Measurements from ENCODE around the gene DDX1. TPM values are rescaled to one million over a fixed set of nuclear protein-coding genes. Genes with fewer than 3 reads are reported as not detected.

DDX1 gene
- total RNA-seq, 2 donors from 2014 or later = 116 to 126 TPM

- H3K27me3 ChIP-seq (ENCODE audit: control insufficient read depth, insufficient read depth, low read length, poor library complexity, severe bottlenecking) = no peaks in the 10 kb centered on the region
- TF ChIP-seq CTCF (conservative IDR thresholded peaks at IDR 0.05) = peak; percentile 86
- Mint-ChIP-seq H3K27ac (no peak overlapping the region), H3K36me3 (ENCODE audit: low read depth) (no peaks in the 10 kb centered on the region), H3K4me1 (peaks cover 5% of the 10 kb centered on the region), H3K9me3 (no peaks in the 10 kb centered on the region), H3K27me3 (ENCODE audit: insufficient read depth) (peaks cover 12% of the 10 kb centered on the region), H3K4me3 (no peak overlapping the region)
- no peak overlapping the region for H3K4me3 ChIP-seq (ENCODE audit: low read length)
- no peaks in the 10 kb centered on the region for H3K36me3 ChIP-seq (ENCODE audit: control insufficient read depth, insufficient read depth, low read length)
- H3K9me3 ChIP-seq (ENCODE audit: control insufficient read depth, low read length) = no peaks in the 10 kb centered on the region
- no peak overlapping the region for H3K9ac ChIP-seq (ENCODE audit: extremely low read depth, low read length, poor library complexity, severe bottlenecking)
- no peaks in the 10 kb centered on the region for H3K4me1 ChIP-seq (ENCODE audit: control insufficient read depth, insufficient read depth, low read length)
- peak; percentile 87 for DNase-seq
- H3K27ac ChIP-seq (ENCODE audit: low read depth, low read length) = no peak overlapping the region
- WGBS, 2 experiments (ENCODE audit: insufficient coverage in 1 of 2, insufficient read length in 1 of 2) = 56 to 81% methylated on average over 1 to 4 of the region's 4 CpGs
These were observed 3.2 kb upstream of the DDX1 start for GRCh38 chr2:15588329-15588919.

GRCh38 chr2:15591373-15591691 lies 336 bp upstream of the DDX1 start:
- Histone ChIP-seq H3K9me3 (ENCODE audit: control insufficient read depth, low read length) (no peaks in the 10 kb centered on the region), H3K4me1 (ENCODE audit: control insufficient read depth, insufficient read depth, low read length) (no peaks in the 10 kb centered on the region), H3K9ac (ENCODE audit: extremely low read depth, low read length, poor library complexity, severe bottlenecking) (peak overlapping the region; percentile 85), H3K27ac (ENCODE audit: low read depth, low read length) (no peak overlapping the region), H3K36me3 (ENCODE audit: control insufficient read depth, insufficient read depth, low read length) (peaks cover 20% of the 10 kb centered on the region), H3K4me3 (ENCODE audit: low read length) (peak overlapping the region; percentile 99), H3K27me3 (ENCODE audit: control insufficient read depth, insufficient read depth, low read length, poor library complexity, severe bottlenecking) (no peaks in the 10 kb centered on the region)
- Mint-ChIP-seq H3K4me1 (peaks cover 8% of the 10 kb centered on the region), H3K4me3 (peak overlapping the region; percentile 92), H3K9me3 (no peaks in the 10 kb centered on the region), H3K27me3 (ENCODE audit: insufficient read depth) (peaks cover 3% of the 10 kb centered on the region), H3K27ac (peak overlapping the region; percentile 95), H3K36me3 (ENCODE audit: low read depth) (peaks cover 16% of the 10 kb centered on the region)
- no peak for TF ChIP-seq CTCF (conservative IDR thresholded peaks at IDR 0.05)
- DNase-seq = no peak
- 33% methylated on average over 7 of the region's 7 CpGs; no CpG with 5 or more reads in 1 of the 2 experiments for WGBS, 2 experiments (ENCODE audit: insufficient coverage in 1 of 2, insufficient read length in 1 of 2)

- WGBS, 2 experiments (ENCODE audit: insufficient coverage in 1 of 2, insufficient read length in 1 of 2) = 92 to 97% methylated on average over 3 of the region's 3 CpGs
- no peaks in the 10 kb centered on the region for H3K9me3 ChIP-seq (ENCODE audit: control insufficient read depth, low read length)
- H3K36me3 ChIP-seq (ENCODE audit: control insufficient read depth, insufficient read depth, low read length) = peaks cover 39% of the 10 kb centered on the region
- Mint-ChIP-seq H3K36me3 (ENCODE audit: low read depth) (peaks cover 27% of the 10 kb centered on the region), H3K27ac (peak overlapping the region; percentile 7), H3K4me1 (peaks cover 8% of the 10 kb centered on the region), H3K27me3 (ENCODE audit: insufficient read depth) (peaks cover 3% of the 10 kb centered on the region), H3K4me3 (peak overlapping the region; percentile 92), H3K9me3 (no peaks in the 10 kb centered on the region)
- H3K27me3 ChIP-seq (ENCODE audit: control insufficient read depth, insufficient read depth, low read length, poor library complexity, severe bottlenecking) = no peaks in the 10 kb centered on the region
- no peak for DNase-seq
- no peaks in the 10 kb centered on the region for H3K4me1 ChIP-seq (ENCODE audit: control insufficient read depth, insufficient read depth, low read length)
- peak overlapping the region; percentile 99 for H3K4me3 ChIP-seq (ENCODE audit: low read length)
- H3K27ac ChIP-seq (ENCODE audit: low read depth, low read length) = no peak overlapping the region
- H3K9ac ChIP-seq (ENCODE audit: extremely low read depth, low read length, poor library complexity, severe bottlenecking) = no peak overlapping the region
- TF ChIP-seq CTCF (conservative IDR thresholded peaks at IDR 0.05) = no peak
These were observed 1.6 kb downstream of the DDX1 start for GRCh38 chr2:15593327-15593705.

All from endodermal cell (in vitro differentiated cells).